HG02571 (cell line): ENCODE data around the gene RALBP1.
"Not testable (repeated sequence)": the region's sequence is repeated elsewhere in the genome, so short reads cannot be mapped to it uniquely, and the experiment has no call there.

Source experiments
- ATAC-seq: cut with Tn5 transposase; IDR thresholded peaks from one replicate; pipeline ENCODE4 v1.9.1; 2021; ENCODE audit warnings: mild to moderate bottlenecking, moderate library complexity; ENCODE audit not compliant: unreplicated experiment

RALBP1 gene

DNA sequence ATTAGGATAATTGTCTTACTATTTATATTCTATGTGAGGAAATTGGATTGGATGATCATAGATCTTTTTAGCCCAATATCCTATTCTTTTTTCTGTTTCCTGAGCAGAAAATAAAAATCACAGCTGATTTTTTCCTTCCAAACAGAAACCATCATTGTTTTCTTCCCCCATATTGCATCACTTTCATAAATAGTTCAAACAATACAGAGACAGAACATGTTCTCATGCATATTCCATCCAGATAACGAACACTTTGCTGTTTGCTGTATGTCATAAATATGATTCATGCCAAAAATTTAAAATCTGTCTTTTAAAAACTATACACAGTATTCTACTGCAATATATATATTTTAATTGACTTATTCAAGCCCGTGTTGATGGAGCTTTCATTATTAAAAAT is 22.0 kb upstream of the RALBP1 start:
- ATAC-seq = no peak

DNA sequence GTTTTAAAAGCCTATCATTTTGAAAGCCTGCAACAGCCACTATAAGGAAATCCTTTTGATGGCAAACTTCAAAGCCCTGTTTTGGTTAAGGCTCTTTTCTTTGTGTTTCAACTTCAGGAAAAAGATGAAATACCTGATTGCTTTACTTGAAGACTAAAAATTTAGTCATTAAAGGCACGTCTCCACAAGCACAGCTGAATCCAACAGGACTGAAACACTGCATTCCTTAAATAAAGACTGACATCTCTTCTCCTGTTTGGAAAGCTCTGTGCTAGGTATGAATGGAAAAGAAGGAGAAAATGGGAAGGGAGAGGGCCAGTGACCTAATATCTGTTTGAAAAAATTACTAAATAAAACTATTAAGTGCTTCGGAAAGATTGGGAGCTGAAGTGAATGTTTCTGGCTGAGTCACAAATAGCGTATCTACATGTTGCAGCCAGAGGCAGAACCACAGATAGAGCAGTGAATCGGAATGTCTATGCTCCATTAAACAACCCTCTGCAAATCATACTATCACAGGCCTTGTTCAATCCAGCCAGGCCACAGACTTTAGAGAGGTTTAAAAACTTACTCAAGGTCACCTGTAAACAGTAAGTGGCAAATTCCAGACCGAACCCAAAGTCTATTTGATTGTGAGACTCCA is 21.1 kb upstream of the RALBP1 start:
- no peak for ATAC-seq

DNA sequence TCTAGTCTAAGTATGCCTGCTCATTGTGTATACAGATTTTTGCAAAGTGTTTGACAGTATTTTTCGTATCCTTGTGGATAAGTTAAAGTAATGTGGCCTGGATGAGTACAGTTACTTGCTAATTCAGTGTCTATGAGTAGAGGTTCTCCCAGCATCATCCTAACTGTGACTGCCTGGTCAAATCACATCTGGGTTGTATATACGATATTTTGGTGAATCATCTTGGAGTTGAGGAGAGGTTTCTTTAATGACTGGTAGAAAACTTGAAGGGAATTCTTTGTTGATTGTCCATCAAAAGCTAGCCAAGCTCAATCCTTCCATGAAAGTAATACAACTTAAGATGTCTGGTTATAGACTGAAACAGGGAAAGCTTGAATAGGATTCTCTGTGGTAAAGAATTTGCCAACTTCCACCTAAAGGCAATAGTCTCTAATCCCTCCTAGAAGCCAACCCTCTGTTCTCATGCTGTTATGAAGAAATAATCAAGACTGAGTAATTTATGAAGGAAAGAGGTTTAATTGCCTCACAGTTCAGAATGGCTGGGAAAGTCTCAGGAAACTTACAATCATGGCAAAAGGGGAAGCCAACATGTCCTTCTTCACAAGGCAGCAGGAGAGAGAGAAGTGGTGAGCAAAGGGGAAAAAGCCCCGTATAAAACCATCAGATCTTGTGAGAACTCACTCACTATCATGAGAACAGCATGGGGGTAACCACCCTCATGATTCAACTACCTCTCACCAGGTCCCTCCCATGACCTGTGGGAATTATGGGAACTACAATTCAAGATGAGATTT is 19.4 kb upstream of the RALBP1 start:
- ATAC-seq = no peak

DNA sequence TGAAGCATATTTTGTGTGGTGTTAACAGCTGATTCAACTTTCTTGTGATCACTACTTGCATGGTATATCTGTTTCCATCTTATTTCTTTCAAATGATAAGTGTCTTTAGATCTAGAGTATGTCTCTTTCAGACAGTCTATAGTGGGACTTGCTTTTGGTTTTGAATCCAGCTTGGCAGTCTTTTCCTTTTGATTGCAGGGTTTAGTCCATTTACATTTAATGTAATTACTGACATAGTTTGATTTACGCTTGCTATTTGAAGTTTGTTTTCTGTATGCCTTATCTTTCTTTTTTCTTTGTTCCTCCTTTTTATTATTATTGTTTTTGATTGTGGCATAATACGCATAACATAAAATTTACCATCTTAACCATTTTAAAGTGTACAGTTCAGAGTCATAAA is 9.2 kb upstream of the RALBP1 start:
- no peak for ATAC-seq

DNA sequence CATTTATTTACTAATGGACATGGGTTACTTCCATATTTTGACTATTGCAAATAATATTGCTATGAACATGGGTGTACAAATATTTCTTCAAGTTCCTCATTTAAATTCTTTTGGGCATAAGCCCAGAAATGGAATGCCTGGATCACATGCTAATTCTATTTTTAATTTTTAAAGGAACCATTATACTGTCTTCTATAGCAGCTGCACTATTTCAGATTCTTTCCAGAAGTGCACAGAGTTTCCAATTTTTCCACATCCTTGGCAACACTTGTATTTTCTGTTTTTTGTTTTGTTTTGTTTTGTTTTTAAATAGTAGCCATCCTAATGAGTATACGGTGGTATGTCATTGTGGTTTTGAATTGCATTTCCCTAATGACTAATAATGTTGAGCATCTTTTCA is 8.5 kb upstream of the RALBP1 start:
- ATAC-seq = no peak

DNA sequence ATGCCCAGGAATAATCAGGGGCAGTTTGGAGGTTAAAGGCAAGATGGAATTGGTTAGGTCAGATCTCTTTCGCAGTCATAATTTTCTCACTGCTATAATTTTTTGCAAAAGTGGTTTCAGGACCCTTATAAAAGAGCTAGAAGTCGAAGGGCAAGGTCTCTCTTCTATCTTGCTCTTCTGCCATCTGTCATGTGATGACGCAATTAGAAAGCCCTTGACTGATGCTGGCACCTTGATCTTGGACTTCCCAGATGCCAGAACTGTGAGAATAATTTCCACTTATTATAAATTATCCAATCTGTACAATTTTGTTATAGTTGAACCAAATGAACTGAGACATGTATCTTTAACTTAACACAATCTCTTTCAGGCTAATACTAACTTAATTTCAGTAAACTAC is 6.3 kb upstream of the RALBP1 start:
- no peak for ATAC-seq

DNA sequence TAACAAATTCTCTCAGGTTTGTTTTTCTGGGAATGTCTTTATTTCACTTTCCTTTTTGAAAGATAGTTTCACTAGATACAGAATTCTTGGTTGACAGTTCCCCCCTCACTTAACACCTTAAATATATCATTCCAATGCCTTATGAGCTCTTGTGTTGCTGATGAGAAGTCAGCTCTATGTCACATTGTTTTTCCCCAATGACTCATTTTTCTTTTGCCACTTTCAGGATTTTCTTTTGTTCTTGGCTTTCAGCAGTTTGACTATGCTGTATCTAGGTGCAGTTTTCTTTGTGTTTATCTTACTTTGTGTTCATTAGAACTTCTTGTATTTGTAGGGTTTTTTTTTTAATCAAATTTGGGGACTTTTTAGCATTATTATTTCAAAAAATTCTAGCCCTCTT is 5.6 kb upstream of the RALBP1 start:
- no peak for ATAC-seq

DNA sequence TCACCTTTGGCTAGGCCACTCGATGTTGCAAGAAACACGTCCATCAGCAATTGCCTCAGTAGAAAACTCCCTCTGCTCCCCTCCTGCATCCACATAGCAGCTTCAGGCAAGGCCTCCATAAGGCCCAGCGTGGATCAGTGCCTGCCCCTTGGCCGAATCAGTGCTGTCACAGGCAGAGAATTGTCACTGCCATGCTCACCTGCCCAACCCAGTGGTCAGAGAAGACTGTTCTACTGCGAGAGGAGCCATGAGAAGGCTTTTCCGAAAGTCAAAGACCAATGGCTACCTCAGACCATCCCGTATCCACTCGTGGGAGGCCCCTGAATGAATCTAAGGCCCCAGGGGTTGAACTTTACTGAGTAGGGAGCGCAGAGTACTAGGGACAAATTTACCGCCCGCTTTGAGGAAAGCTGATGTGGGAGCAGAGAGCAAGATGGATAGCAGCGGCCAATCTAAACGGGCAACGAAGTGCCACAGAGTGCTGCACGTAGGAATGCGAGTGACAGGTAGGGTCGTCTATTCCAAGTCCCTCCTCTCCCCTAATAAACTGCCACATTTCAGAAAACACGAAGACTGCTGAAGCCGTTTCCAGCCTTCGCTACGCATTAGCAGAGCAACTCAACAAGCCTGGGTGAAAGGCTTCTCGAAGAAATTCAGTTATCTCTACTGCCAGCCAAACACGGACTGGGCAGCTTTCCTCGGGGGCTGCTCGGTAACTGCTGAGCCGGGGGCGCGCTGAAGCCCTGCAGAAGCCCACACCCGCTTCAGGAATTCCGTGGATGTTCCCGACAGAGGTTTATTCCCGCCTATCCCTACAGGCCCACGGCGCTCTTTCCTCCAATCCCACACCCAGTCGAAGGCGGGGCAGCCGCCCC is 968 bp upstream of the RALBP1 start:
- no peak for ATAC-seq

DNA sequence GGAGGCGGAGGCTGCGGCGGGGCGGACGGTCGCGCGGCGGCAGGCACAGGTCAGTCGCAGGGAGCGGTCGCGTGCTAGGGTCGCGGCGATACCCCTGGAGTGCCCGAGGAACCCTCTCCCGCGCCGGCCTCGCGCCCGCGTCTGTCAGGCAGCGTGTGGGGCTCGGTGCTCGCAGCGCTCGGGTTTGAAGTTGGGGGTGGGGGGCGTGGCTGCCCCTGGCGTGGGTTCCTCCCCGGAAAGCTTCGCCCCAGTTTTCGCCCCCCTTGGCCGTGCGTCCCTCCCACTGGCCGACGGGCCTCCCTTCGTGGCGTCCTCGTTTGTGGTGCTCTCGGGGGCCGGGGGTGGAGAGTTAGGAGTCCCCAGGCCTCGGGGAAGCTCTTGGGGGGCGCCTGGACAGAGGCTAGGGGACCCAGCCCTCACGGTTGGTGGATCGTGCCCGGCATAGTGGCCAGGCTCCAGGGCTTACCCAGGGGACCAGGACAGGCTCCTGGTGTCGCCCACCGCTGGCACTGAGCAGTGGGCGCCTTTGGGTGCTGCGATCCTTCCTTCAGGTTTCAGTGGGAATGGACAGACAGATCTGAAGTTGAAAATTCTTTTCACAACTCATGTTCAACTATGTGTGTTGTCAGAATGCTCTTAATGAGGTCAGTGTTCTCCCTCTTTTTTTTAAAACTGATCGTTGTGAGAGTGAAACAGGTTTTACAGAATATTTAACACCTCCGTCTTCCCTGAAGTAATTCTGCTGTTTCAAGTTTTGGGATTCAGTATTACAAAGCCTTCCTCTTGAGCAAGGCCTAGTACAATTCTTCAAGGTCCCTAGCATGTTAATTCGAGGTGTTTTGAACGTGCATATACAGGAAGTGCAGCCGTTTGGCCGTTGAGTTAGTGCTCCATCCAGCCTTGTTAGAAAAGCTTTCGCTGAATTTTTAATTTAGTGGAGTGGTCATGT is 604 bp downstream of the RALBP1 start:
- peak; percentile 28 for ATAC-seq

DNA sequence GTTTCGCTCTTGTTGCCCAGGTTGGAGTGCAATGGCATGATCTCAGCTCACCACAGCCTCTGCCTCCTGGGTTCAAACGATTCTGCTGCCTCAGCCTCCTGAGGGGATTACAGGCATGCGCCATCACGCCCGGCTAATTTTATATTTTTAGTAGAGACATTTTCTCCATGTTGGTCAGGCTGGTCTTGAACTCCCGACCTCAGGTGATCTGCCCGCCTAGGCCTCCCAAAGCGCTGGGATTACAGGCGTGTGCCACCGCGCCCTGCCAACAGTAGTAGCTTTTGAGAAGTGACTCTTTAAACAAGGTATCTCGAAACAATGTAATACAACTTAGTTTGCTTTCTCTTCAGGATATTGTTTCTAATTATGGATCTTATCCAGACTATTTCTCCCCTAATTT is 1.6 kb downstream of the RALBP1 start:
- ATAC-seq = not testable (repeated sequence)

DNA sequence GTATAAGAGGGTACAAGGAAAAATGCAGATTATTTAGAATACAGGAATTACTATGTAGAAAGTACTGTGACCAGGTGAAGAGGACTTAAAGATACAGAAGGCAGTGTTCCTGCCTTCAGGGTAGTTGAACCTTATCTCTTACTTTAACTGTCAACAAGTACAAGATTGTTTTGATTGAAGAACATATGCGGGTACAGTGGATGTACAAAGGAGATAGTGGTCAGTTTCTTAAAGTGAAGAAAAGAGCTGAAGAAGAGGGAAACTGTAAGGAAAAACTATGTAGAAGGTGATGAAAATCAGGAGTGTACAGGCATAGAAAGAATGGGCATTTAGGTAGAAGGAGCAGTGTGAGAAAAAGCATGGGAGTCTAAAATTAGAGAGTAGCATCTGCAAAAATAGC is 2.2 kb downstream of the RALBP1 start:
- no peak for ATAC-seq

DNA sequence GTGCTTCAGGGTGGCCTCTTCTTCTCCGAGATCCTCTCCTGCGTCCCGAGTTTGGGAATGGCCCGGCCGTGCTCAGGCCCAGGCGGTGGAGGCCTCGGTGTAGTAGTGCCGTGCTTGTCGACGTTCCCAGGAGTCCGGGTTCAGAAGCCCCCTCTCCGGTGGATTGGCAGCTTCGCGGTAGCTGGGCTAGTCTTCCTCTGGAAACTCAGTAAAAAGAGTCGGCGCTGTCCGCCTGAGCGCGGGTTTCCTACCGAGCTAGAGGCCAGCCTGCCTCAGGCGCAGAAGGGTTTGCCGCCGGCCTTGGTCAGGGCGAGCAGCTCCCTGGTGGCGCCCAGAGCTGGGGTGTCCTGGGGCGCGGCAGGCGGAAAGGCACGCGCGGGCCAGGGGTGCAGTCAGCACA is 3.2 kb downstream of the RALBP1 start:
- ATAC-seq = no peak

DNA sequence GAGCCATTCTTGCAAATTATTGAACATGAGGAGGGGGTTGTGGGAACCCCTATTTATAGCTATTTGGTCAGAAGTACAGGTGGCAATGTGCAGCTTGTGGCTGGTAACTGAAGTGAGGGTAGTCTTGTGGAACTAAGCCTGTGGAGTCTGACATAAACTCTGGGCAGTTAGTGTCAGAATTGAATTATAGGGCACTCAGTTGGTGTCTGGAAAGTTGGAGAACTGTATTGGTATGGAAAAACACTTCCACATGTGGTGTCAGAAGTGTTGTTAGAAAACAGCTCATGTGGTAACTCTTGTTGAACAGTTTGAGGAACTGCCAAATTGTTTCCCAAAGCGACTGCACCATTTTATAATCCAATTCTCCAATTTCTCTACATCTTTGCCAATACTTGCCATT is 7.5 kb downstream of the RALBP1 start:
- ATAC-seq = no peak

DNA sequence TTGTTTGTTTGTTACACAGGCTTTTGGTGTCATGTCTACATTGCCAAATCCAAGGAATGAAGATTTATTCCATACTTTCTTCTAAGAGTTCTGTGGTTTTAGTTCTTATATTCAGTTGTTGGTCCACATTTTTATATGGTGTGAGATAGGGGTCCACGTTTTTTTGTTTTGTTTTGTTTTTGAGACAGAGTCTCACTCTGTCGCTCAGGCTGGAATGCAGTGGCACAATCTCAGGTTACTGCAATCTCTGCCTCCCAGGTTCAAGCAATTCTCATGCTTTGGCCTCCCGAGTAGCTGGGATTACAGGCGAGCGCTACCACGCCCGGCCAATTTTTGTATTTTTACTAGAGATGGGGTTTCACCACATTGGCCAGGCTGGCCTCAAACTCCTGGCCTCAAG is 8.2 kb downstream of the RALBP1 start:
- ATAC-seq = no peak

DNA sequence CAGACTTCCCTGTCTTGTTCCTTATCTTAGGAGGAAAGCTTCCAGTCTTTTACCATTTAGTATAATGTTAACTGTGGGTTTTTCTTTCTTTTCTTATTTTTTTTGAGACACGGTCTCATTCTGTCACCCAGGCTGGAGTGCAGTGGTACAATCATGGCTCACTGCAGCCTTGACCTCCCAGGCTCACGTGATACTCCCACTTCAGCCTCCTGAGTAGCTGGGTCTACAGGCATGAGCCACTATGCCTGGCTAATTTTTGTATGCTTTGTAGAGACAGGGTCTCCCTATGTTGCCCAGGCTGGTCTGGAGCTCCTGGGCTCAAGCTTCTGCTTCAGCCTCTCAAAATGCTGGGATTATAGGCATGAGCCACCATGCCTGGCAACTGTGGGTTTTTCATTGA is 9.5 kb downstream of the RALBP1 start:
- not testable (repeated sequence) for ATAC-seq

DNA sequence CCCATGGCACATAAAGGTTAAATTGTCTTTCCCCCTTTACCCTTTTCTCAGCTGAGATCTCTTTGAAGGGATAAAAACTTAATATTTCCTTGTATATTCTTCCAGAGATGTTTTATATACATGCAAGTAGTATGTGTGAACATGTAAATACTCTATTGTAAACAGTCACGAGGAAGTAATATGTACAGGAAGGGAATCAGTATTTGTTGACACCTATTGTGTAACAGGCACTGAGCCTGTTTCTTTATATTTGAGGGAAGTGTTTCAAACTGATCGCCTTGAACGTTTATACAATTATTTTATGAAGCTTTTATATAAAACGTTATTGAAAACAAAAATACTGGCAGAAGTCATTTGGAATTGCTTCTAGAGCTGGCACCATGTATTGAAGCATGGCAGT is 13.2 kb downstream of the RALBP1 start:
- ATAC-seq = no peak

DNA sequence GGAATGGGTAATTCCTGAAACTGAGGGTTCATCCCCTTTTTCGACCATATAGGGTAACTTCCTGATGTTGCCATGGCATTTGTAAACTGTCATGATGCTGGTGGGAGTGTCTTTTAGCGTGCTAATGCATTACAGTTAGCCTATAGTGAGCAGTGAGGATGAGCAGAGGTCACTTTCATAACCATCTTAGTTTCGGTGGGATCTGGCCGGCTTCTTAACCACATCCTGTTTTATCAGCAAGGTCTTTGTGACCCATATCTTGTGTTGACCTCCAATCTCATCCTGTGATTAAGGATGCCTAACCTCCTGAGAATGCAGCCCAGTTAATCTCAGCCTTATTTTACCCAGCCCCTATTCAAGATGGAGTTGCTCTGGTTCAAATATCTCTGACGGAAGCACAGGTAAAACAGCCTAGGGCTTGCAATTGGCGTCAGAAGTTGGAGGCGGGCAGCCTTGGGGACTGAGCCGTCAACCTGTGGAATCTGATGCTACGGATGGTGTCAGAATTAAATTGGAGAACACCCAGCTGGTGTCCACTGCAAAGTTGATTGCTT is 19.5 kb downstream of the RALBP1 start:
- ATAC-seq = no peak

DNA sequence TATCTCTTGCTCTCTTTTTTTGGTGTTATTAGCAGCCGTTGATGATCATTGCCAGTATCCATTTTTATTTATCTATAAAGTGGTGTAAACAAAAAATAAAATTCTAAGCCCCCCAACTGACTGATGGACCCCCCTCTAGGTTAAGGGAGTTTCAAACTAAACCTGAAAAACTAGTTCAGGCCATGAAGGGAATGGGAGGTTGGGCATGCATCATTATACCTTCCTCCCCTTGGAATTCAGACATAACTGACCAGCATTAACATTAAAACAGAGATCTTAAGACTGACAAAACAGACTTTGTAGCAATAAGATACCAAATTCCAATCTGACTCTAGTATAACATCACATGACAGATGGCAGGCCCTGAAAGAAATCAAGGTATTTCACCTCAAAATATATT is 20.2 kb downstream of the RALBP1 start:
- ATAC-seq = no peak

DNA sequence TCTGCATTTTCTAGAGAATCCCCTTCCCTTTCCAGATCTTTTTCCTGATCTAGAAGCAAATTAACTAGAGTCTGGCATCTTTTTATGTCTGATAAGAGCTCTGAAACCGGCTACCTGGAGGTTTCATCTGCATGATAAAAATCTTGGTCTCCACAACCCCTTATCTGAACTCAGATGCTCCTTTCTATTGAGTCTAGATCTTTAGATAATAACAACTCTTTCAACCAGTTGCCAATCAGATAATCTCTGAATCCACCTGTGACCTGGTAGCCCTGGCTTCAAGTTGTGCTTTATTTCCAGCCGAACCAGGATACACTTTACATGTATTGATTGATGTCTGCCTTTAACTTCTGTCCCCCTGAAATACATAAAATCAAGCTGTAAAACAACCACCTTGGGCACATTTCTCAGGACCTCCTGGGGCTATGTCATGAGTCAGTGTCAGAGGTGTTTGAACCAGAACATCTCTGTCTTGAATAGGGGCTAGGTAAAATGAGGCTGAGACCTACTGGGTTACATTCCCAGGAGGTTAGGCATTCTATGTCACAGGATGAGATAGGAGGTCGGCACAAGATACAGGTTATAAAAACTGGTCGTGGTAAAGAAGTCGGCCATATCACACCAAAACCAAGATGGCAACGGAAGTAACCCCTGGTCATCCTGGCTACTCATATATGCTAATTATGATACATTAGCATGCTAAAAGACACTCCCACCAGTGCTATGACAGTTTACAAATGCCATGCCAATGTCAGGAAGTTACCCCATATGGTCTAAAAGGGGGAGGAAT is 20.8 kb downstream of the RALBP1 start:
- ATAC-seq = no peak
